ENCODE results near the gene PPY.

The PPY gene

GRCh38 chr17:43974382-43975266, 32.3 kb upstream of the PPY start:
- TF ChIP-seq TAF1 (IDR thresholded peaks at IDR 0.05; ENCODE audit: borderline replicate concordance, insufficient read depth, low read length) (no peak), SIN3A (IDR thresholded peaks at IDR 0.05; ENCODE audit: borderline replicate concordance, insufficient read depth, low read length) (no peak), POLR2AphosphoS5 (IDR thresholded peaks at IDR 0.05; ENCODE audit: low read depth, low read length) (no peak), FOXP2 (optimal IDR thresholded peaks at IDR 0.05; ENCODE audit: borderline replicate concordance, extremely low read depth, extremely low read length, insufficient read depth) (no peak)
- TF ChIP-seq, protein P1, sequence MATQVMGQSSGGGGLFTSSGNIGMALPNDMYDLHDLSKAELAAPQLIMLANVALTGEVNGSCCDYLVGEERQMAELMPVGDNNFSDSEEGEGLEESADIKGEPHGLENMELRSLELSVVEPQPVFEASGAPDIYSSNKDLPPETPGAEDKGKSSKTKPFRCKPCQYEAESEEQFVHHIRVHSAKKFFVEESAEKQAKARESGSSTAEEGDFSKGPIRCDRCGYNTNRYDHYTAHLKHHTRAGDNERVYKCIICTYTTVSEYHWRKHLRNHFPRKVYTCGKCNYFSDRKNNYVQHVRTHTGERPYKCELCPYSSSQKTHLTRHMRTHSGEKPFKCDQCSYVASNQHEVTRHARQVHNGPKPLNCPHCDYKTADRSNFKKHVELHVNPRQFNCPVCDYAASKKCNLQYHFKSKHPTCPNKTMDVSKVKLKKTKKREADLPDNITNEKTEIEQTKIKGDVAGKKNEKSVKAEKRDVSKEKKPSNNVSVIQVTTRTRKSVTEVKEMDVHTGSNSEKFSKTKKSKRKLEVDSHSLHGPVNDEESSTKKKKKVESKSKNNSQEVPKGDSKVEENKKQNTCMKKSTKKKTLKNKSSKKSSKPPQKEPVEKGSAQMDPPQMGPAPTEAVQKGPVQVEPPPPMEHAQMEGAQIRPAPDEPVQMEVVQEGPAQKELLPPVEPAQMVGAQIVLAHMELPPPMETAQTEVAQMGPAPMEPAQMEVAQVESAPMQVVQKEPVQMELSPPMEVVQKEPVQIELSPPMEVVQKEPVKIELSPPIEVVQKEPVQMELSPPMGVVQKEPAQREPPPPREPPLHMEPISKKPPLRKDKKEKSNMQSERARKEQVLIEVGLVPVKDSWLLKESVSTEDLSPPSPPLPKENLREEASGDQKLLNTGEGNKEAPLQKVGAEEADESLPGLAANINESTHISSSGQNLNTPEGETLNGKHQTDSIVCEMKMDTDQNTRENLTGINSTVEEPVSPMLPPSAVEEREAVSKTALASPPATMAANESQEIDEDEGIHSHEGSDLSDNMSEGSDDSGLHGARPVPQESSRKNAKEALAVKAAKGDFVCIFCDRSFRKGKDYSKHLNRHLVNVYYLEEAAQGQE (IDR thresholded peaks at IDR 0.05; ENCODE audit: insufficient read depth in 1 of 2, low read depth in 2 of 2, low read length in 2 of 2): no peak

GRCh38 chr17:43970366-43970765, 28.1 kb upstream of the PPY start:
- TF ChIP-seq SIN3A (IDR thresholded peaks at IDR 0.05; ENCODE audit: borderline replicate concordance, insufficient read depth, low read length) (no peak), FOXP2 (optimal IDR thresholded peaks at IDR 0.05; ENCODE audit: borderline replicate concordance, extremely low read depth, extremely low read length, insufficient read depth) (no peak), TAF1 (IDR thresholded peaks at IDR 0.05; ENCODE audit: borderline replicate concordance, insufficient read depth, low read length) (no peak)
- TF ChIP-seq, protein P1 (IDR thresholded peaks at IDR 0.05; ENCODE audit: insufficient read depth in 1 of 2, low read depth in 2 of 2, low read length in 2 of 2): no peak

GRCh38 chr17:43967251-43967875, 25.1 kb upstream of the PPY start:
- no peak for TF ChIP-seq SIN3A (IDR thresholded peaks at IDR 0.05; ENCODE audit: borderline replicate concordance, insufficient read depth, low read length)
- TF ChIP-seq, protein P1 (IDR thresholded peaks at IDR 0.05; ENCODE audit: insufficient read depth in 1 of 2, low read depth in 2 of 2, low read length in 2 of 2): no peak

GRCh38 chr17:43966276-43966675, 24.0 kb upstream of the PPY start:
- TF ChIP-seq POLR2AphosphoS5 (IDR thresholded peaks at IDR 0.05; ENCODE audit: low read depth, low read length) (no peak), TAF1 (IDR thresholded peaks at IDR 0.05; ENCODE audit: borderline replicate concordance, insufficient read depth, low read length) (no peak), FOXP2 (optimal IDR thresholded peaks at IDR 0.05; ENCODE audit: borderline replicate concordance, extremely low read depth, extremely low read length, insufficient read depth) (no peak)

DNA sequence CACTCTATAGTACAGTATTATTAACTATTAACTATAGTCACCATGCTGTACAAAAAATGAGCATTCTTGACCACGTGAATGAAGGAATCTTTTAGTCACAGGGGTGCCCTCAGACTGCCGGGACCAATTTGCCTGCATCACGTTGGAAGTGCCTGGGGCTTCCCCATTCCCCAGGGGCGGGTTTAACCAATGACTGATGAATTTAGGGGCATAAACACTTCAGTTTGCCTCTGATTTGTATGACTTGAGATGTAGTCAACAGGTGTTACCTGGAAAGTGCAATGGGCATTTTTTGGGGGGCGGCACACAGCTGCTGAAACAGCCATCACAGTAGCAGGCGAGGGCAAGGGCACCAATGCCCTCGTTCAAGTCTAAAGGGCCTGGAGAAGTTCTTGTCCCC, 20.2 kb upstream of the PPY start:
- TF ChIP-seq TAF1 (IDR thresholded peaks at IDR 0.05; ENCODE audit: borderline replicate concordance, insufficient read depth, low read length): no peak
- no peak for TF ChIP-seq SIN3A (IDR thresholded peaks at IDR 0.05; ENCODE audit: borderline replicate concordance, insufficient read depth, low read length)
- TF ChIP-seq, protein P1 (IDR thresholded peaks at IDR 0.05; ENCODE audit: insufficient read depth in 1 of 2, low read depth in 2 of 2, low read length in 2 of 2): no peak
